CD4-positive, alpha-beta T cell treated with Interleukin-15 for 4 hours (primary cell): ENCODE data around the gene CATSPER3.
"Not testable (repeated sequence)": the region's sequence is repeated elsewhere in the genome, so short reads cannot be mapped to it uniquely, and the experiment has no call there.

Experiments
- DNase-seq: peaks from one replicate; pipeline ENCODE4 v3.0.0-alpha.2; 2020; ENCODE audit warnings: low spot score

The CATSPER3 gene

DNA sequence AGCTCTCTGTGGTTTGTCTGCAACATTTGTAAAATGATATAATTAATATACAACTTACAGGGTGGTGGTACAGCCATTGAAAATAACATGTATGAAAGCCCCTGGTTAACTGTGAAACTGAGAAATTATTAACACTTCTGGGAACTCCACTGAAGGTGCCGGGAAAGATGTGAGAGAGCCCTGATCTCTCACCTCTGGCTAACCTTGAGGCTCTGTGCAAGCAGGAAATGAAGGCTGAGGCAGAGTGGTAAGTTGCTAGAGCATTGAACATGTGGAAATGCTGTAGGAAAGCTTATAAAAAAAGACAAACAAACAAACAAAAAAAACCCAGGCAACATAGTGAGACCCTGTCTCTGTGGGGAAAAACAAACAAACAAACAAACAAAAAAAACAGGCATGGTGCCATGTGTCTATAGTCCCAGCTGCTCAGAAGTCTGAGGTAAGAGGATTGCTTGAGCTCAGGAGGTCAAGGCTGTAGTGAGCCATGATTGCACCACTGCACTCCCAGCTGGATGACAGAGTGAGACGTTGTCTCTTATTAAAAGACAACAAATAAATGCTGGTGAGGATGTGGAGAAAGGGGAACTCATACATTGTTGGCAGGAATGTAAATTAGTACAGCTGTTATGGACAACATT, 7.5 kb downstream of the CATSPER3 start:
- no peak for DNase-seq

- DNase-seq: no peak
Measured at GRCh38 chr5:134975843-134976242, 8.1 kb downstream of the CATSPER3 start.

DNA sequence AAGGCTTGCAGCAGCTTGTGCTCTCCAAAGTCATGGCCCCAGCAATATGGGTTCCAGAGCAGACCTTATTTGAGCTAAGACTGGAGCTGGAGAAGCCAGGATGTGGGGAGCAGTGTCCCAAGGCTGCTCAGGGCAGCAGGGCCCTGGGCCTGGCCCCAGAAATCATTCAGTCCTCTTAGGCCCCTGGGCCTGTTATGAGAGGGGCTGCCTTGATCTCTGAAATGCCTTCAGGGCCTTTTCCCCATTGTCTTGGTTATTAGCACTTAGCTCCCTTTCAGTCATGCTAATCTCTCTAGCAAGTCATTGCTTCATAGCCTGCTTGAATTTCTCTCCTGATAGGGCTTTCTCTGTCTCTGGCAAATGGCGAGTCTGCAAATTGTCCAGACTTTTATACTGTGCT, 9.1 kb downstream of the CATSPER3 start:
- no peak for DNase-seq

DNA sequence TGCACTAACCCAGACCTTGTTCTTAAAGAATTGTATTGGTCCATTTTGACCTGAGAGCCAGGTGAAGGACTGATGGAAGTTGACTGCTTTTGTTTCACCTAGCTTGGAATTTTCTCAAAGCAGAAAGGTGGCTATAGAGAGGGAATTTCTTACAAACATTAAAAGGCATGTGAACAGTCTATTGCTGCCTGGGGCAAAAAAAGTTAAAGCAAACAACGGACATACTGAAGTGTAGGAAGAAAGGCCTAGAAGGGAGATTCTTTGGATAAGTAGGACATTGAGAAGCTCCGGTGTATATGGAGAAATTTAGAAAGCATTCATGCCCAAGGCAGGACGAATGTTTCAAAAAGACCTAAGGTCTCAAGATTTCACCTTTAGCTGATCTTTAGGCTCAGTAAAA, 11.7 kb downstream of the CATSPER3 start:
- DNase-seq: no peak

- no peak for DNase-seq
Measured at GRCh38 chr5:134982230-134982629, 14.5 kb downstream of the CATSPER3 start.

GRCh38 chr5:134989266-134989830, 21.6 kb downstream of the CATSPER3 start:
- DNase-seq: no peak

DNA sequence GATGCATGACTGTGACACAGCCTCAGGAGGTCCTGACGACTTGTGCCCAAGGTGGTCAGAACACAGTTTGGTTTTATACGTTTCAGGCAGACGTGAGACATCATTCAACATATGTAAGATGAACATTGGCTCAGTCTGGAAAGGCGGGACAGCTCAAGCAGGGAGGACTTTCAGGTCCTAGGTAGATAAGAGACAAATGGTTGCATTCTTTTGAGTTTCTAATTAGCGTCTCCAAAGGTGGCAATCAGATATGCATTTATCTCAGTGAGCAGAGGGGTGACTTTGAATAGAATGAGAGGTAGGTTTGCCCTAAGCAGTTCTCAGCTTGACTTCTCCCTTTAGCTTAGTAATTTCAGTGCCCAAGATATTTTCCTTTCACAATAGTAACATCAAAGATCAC, 22.5 kb downstream of the CATSPER3 start:
- DNase-seq: not testable (repeated sequence)

DNA sequence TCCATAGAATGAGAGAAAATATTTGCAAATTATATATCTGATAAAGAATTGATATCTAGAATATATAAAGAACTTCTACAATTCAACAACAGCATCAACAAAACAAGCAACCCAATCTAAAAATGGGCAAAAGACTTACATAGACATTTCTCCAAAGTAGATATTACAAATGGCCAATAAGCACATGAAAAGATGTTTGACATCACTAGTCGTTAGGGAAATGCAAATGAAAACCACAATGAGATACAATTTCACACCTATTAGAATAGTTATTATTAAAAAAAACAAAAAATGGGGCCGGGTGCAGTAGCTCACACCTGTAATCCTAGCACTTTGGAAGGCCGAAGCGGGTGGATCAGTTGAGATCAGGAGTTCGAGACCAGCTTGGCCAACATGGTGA, 24.4 kb downstream of the CATSPER3 start:
- DNase-seq: no peak

- no peak for DNase-seq
Measured at GRCh38 chr5:134993161-134993560, 25.5 kb downstream of the CATSPER3 start.

DNA sequence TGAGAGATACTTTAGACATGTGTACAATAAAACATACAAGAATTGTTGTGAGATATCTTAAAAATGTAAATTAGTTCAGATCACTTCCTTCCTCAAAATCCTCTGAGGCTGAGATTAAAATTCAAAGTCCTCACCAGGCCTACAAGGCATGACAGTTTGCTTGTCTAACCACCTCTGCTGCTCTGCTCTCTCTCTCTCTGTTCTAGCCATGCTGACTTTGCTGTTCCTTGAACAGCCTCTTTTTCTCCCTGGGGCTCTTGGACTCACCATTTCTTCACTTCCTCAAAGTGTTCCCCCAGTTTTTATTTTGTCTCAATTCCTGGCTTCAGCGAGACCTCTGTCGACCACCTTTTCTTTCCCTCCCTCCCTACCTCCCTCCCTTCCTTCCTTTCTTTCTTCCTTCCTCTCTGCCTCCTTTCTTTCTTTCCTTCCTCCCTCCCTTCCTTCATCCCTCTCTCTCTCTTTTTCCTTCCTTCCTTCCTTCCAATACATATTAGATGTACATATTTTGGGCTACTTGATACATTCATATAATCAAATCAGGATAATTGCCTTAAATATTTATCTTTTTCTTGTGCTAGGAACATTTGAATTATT, 27.0 kb downstream of the CATSPER3 start:
- no peak for DNase-seq

- DNase-seq: no peak
Measured at GRCh38 chr5:134995850-134996402, 28.2 kb downstream of the CATSPER3 start.

DNA sequence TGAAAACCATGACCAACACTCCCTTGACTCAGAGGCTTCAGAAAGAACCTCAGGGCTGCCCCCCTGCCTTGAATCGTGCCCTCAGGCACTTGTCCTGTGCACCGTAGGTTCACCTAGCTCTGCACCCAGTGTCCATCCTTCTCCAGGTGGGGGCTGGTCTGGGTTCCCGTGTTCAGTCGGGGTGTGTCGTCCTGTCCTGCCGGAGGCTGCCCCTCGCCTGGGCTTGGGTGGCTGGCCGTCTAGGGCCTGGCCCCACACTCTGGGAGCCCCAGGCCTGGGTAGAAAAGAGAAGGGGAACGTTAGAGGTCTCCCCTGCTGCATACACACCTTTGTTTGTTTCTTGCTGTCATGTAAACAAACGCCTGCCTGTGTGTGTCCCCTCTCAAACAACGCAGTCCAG, 29.3 kb downstream of the CATSPER3 start:
- DNase-seq: no peak

- DNase-seq: not testable (repeated sequence)
Measured at GRCh38 chr5:134998068-134998467, 30.4 kb downstream of the CATSPER3 start.

GRCh38 chr5:135004376-135004775, 36.7 kb downstream of the CATSPER3 start:
- DNase-seq: no peak

GRCh38 chr5:135005076-135005475, 37.4 kb downstream of the CATSPER3 start:
- no peak for DNase-seq

DNA sequence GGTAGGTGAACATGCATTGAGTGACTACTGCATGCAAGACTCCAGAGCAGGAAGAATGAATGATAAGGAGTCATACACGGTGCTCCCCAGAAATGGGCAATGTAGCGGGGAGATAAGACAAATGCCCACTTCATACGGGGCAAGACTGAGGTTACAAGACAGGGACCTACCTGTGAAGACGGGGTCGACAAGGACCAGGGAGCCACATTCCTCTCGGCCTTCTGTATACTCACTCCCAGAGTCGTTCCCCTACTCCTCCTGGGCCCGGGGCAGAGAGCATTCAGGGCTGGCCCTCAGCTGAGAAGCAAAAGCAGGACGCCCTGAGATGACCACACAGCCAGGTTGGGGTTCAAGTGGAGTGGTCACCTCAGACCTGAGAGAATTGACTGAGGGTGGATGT, 39.6 kb downstream of the CATSPER3 start:
- no peak for DNase-seq

DNA sequence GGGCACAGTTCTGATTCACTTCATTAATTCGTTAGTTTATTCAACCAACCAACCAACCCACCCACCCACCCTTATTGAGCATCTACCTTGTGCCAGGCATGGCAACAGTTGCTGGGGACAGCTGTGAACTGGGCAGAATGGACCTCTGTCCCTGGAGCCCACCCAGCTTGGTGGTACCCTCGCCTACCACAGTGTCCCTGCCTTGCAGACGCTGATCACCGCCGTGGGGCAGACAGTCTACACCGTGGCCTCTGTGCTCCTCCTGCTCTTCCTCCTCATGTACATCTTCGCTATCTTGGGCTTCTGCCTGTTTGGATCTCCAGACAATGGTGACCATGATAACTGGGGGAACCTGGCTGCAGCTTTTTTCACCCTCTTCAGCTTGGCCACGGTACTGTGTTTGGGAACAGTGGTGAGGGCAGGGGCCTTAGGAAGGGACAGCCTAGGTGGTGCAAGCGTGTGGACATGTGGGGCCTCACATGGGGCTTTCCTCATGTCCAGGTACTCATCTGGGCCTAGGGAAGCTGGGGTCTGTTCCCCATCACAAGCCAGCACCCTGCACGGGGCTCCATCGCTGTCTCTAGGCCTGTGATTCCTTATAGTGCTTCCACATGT, 40.1 kb downstream of the CATSPER3 start:
- no peak for DNase-seq

GRCh38 chr5:135008556-135008955, 40.8 kb downstream of the CATSPER3 start:
- DNase-seq: no peak

DNA sequence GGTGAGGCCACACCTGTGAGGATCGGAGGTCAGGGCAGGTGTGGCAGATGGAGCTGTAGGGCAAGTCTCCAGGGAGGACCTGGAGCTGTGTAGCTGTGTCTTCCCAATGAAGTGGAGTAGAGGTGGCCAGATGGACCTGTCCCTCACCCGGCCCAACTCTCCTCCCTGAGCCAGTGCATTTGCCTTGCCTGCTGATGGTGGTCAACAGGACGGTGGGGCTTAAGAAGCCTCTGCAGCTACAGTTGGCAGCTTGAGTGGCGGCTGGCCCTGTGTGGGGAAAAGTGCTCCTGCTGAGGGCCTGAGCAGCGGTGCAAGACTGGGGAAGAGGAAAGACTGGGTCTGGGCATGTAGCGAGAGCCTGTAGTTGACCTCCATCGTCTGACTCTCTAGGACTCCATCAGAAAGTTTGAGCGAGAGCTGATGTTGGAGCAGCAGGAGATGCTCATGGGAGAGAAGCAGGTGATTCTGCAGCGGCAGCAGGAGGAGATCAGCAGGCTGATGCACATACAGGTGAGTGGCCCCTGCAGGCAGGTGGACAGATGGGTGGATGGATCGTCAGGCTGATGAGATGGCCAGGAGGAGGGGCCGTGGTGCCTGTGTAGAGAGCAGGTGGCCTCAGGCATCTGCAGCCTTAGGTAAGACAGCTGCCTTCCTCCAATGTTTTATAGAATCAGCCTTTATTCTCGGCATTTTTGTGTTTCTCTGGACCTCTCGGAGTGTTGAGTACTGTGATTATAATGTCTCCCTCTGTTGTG, 41.5 kb downstream of the CATSPER3 start:
- DNase-seq: no peak

- no peak for DNase-seq
Measured at GRCh38 chr5:135009736-135010501, 42.2 kb downstream of the CATSPER3 start.

- no peak for DNase-seq
Measured at GRCh38 chr5:135010502-135011354, 43.0 kb downstream of the CATSPER3 start.
